HG03196 (cell line): ENCODE measurements around the gene TRIM13.

Experiments
- ATAC-seq: cut with Tn5 transposase; IDR thresholded peaks from one replicate; pipeline ENCODE4 v1.9.1; 2021; ENCODE audit not compliant: unreplicated experiment

Gene TRIM13

DNA sequence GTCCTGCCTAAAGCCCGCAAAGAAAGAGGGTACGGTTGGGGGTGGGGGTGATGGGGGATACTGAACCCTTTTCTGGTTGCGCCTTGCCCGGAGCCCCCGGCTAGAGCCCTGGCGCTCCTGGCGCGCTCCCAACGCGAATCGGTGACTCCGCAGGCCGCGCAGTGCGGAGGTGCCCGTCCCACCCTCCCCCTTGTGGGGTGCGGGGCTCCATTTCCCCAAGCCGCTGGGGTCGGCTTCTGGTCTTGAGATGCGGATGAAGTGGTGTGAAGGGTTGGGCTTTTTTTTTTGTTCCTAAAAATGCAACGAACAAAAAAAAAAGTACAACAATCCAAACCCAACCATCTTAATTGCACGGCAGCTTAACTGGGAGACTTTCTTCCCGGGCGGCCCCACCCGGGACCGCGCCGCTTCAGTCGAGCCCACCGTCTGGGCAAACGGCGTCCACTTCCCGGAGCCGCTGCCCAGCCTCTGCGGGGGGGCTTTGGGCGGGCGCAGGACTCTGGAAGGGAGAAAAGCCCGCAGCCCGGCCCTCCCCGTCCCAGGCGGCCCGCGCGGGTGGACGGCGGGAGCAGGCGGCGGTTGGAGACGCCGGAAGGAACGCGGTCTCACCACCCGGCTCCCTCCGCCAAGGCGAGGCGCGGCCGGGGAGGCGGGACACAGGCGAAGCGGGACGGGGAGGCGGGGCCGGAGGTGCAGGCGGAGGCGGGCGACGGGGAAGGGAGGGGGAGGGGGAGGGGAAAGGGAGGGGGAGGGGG is 504 bp upstream of the TRIM13 start:
- ATAC-seq = peak; percentile 59

DNA sequence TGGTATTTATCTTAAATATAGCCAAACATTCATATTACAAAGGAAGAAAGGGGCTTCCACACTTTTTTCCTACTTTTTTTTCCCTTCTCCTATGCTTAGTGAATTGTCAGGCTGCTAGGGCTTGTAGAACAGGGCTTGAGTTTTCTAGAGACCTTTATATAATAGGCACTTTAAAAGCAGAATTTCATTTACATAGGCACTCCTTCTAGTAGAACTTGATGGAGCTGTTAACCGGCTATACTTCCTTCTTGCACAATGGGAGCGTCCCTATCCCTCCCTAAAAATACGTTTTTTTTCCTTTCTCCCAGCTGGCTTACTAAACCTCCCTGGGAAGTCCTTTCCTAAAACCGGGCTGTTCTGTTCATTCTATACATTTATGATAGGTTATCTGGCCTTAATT is 1.1 kb downstream of the TRIM13 start:
- ATAC-seq = no peak

- ATAC-seq = no peak
These were observed 2.1 kb downstream of the TRIM13 start for GRCh38 chr13:49998714-49999624.

GRCh38 chr13:50001287-50001686 is 4.4 kb downstream of the TRIM13 start:
- no peak for ATAC-seq

GRCh38 chr13:50006426-50007135 is 9.7 kb downstream of the TRIM13 start:
- no peak for ATAC-seq

DNA sequence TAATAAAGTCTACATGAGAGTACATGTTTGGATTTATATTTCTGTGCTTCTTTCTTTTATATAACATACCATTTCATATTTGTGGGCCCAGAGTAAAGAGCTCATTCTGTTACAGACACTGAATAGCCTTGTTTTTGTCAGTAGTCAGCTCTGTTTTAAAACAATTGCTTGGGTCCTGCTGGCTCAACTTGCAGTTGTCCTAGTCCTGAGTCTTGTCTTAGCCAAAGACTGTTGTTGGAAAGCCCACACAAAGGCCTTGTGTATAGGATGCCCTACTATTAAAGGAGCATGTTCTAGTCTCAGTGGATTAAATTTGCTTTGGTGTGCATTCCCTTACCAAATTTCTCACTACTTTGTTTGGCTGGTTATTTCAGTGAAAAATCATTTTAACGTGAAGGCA is 14.6 kb downstream of the TRIM13 start:
- ATAC-seq = no peak

GRCh38 chr13:50012396-50013169 is 15.7 kb downstream of the TRIM13 start:
- ATAC-seq = no peak

DNA sequence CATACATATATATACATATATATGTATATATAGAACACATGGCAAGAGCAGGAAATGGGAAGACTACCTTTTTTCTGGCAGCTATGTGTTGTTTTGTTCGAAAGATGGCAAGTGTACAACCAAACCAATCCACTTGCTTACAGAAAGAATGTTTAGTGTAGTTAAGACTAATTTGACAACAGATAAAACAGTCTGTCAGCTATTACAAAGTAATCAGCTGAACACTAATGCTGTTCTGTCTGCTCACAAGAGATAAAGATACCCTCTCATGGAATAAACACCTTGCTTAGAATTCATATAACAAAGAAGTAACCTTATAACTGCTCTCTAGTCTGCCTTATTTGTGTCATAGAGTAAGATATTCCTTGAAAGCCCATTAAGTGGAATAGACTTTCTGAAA is 17.5 kb downstream of the TRIM13 start:
- no peak for ATAC-seq

GRCh38 chr13:50015258-50015657 is 18.4 kb downstream of the TRIM13 start, which contains the start of gene KCNRG:
KCNRG (plus strand) TSS chr13:50015444; CDS start chr13:50015494, 50 bp downstream.
- ATAC-seq = no peak

GRCh38 chr13:50015750-50016149 is 18.9 kb downstream of the TRIM13 start:
- no peak for ATAC-seq

DNA sequence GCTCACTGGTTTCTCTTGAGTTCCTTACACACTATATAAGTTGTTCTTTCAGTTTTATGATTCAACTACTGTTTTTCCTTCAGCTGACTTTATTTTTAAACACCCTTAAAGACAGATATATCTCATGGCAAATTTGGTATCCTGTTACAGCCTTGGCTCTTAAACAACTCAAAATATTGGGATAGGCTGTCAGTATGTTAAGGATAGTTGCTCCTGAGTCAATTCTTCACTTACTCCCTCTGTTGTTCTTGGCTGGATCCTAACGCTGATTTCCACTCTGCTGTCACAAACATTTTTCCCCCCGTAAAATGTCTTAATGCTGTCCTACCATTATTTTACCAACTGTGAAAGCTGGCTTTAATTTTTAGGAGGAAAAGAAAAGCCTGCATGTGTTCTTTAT is 19.6 kb downstream of the TRIM13 start:
- no peak for ATAC-seq

GRCh38 chr13:50017819-50018218 is 21.0 kb downstream of the TRIM13 start:
- no peak for ATAC-seq

DNA sequence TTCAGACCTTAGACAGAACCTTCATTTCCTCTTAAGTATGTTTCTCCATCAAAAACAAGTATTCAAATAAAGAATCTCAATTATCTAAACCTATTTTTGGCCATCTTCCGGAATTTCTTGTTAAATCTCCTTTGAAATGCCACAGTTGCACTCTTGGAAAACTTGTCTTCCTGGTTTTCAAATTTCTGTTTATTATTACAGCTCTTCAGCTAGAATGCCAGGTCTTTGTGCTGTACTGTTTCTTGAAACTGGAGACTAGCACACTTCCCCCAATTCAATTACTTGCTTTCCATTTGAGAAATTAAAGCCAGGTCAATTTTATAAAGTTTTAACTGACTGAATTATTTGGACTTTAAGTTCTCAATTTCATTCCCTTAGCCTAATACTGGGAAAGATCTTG is 28.6 kb downstream of the TRIM13 start:
- ATAC-seq = no peak

DNA sequence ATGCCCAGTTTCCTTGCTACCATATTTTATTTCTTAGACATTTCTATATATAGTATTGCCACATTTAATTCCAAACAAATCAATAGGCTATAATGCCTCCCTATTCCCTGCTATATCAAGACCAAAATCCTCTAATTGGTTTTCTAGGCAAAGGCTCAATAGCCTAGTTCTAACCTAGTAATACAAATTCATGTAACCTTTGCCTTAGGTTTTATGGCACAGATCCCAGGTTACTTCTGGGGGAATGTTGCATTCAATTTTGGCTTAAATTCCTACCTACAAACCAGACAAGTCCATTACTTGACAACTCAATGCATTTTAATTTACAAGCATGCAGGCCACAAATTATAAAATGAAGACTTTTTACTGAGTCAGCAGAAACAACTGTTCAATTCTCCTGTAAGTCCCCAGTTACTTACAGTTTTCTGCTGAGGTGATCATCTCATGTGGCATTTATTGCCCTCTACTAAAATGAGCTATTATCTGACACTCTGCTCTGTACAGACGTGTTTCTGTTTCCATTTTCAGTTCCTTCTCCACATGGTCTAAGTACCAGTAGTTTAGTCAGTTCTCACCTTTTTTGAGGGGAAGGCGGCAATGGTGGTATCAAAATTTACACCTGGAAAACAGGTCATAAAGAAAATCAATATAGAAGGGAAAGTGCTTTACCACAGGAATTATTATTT is 30.1 kb downstream of the TRIM13 start:
- peak; percentile 98 for ATAC-seq

GRCh38 chr13:50030315-50030714 is 33.5 kb downstream of the TRIM13 start:
- ATAC-seq = no peak

- ATAC-seq = no peak
These were observed 36.9 kb downstream of the TRIM13 start for GRCh38 chr13:50033725-50034124.

DNA sequence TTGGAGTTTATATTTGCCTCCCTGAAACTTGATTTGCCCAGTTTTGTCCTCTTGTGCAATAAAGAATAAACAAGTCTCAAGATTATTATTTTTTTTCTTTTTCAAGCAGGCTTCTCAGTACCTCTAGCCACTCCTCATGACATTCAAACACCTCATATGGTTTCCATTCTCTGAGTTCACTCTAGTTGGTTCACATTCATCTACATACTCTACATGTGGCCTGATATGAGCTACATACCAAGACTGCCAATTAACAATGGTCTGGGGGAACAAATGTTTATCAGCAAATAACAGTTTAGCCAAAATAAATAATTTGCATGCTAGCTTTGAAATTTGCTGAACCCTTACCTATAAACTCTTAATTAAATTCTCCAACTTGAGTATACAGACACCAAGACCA is 40.9 kb downstream of the TRIM13 start:
- no peak for ATAC-seq

GRCh38 chr13:50038266-50038665 is 41.4 kb downstream of the TRIM13 start:
- no peak for ATAC-seq

GRCh38 chr13:50052478-50052877 is 55.6 kb downstream of the TRIM13 start:
- ATAC-seq = no peak

- no peak for ATAC-seq
These were observed 57.0 kb downstream of the TRIM13 start for GRCh38 chr13:50053844-50054243.
